Measurements from ENCODE around the gene CALB2.
A peak's percentile ranks its signal among the peaks of the same experiment; 100 is the strongest.

Gene CALB2

DNA sequence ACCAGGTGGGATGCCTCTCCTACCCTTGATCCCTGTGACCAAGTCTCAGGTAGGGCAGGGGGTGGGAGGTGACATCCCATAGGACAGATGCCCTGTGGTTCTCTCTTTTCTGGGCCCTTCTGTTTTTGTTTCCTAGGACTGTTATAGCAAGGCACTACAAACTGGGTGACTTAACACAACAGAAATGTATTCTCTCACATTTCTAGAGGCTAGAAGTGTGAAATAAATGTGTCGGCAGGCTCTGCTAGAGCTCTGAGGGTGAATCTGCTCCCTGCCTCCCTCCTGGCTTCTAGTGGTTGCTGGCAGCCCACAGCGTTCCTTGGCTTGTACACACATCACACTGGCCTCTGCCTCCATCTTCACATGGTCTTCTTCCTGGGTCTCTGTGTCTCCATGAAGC lies 12.7 kb downstream of the CALB2 start:
- TF ChIP-seq CREB1 (IDR thresholded peaks at IDR 0.05; ENCODE audit: low read depth) (no peak), TAF1 (IDR thresholded peaks at IDR 0.05; ENCODE audit: low read depth) (no peak), FOXM1 (IDR thresholded peaks at IDR 0.05; ENCODE audit: borderline replicate concordance, low read depth) (no peak), EGR1 (IDR thresholded peaks at IDR 0.05) (no peak), ZBTB7A (IDR thresholded peaks at IDR 0.05; ENCODE audit: low read depth) (no peak), YY1 (IDR thresholded peaks at IDR 0.05; ENCODE audit: low read depth) (no peak), CEBPB (IDR thresholded peaks at IDR 0.05) (no peak), TCF12 (IDR thresholded peaks at IDR 0.05; ENCODE audit: low read depth) (no peak), TEAD4 (IDR thresholded peaks at IDR 0.05) (no peak)
- TF ChIP-seq, protein P1, sequence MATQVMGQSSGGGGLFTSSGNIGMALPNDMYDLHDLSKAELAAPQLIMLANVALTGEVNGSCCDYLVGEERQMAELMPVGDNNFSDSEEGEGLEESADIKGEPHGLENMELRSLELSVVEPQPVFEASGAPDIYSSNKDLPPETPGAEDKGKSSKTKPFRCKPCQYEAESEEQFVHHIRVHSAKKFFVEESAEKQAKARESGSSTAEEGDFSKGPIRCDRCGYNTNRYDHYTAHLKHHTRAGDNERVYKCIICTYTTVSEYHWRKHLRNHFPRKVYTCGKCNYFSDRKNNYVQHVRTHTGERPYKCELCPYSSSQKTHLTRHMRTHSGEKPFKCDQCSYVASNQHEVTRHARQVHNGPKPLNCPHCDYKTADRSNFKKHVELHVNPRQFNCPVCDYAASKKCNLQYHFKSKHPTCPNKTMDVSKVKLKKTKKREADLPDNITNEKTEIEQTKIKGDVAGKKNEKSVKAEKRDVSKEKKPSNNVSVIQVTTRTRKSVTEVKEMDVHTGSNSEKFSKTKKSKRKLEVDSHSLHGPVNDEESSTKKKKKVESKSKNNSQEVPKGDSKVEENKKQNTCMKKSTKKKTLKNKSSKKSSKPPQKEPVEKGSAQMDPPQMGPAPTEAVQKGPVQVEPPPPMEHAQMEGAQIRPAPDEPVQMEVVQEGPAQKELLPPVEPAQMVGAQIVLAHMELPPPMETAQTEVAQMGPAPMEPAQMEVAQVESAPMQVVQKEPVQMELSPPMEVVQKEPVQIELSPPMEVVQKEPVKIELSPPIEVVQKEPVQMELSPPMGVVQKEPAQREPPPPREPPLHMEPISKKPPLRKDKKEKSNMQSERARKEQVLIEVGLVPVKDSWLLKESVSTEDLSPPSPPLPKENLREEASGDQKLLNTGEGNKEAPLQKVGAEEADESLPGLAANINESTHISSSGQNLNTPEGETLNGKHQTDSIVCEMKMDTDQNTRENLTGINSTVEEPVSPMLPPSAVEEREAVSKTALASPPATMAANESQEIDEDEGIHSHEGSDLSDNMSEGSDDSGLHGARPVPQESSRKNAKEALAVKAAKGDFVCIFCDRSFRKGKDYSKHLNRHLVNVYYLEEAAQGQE (IDR thresholded peaks at IDR 0.05; ENCODE audit: low read depth), result no peak

DNA sequence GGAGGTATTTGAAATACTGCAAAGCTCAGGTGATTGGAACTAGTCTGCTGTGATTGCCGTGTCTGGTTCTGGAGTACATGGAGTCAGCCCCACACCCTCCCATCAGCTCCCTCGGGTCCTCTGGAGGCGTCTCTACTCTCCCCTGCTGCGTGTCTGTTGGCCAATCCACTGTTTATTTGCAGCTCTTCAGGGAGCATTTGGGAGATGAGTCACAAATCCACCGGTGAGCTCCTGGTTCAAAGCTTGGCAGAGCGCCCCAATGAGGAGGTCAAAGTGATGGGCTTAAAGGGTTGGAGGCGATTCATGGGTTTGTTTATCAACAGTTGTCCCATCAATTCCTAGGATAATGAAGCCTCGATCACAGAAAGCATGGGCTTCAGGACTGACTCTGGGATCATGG lies 14.6 kb downstream of the CALB2 start:
- no peak for TF ChIP-seq EGR1 (IDR thresholded peaks at IDR 0.05)

DNA sequence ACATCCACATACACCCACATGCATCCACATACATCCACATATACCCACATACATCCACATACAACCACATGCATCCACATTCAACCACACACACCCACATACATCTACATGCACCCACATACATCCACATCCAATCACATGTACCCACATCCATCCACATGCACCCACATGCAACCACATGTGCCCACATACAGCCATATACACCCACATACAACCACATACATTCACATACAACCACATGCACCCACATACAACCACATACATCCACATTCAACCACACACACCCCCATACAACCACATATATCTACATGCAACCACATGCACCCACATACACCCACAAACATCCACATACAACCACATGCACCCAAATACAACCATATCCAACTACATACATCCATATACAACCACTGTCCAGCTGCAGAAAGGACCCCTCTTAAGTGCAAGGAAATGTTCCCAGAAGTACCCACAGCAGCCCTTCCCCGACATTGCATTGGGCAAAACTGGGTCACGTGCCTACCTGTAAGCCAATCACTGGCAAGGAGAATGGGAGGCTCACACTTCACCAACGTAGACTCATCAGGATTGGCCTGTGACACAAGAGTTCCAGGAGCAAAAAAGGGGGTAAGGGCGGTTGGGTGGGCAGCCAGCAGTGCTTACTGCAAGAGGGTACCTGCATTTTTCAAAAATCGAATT lies 18.1 kb downstream of the CALB2 start:
- TF ChIP-seq CREB1 (IDR thresholded peaks at IDR 0.05; ENCODE audit: low read depth), result no peak
- TF ChIP-seq, protein P2, sequence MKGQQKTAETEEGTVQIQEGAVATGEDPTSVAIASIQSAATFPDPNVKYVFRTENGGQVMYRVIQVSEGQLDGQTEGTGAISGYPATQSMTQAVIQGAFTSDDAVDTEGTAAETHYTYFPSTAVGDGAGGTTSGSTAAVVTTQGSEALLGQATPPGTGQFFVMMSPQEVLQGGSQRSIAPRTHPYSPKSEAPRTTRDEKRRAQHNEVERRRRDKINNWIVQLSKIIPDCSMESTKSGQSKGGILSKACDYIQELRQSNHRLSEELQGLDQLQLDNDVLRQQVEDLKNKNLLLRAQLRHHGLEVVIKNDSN (IDR thresholded peaks at IDR 0.05), result peak; percentile 50

DNA sequence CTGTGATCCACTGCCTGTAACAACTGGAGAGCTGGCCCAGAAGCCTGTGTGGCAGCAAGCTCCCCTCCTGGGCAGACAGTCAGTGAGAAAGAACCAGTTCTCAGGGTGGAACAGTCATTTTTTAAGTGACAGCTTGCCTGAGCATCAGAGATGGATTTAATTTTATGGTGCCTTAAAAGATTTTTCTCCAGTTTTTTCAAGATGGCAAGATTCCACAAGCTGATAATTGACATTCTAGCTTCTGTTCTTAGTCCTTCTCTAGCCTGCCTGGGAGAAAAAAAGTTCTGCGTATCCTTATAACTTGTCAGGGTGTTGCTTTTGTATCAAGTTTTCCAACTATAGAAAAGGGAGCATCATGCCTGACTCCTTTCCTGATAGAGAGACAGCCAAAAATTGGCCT lies 21.2 kb downstream of the CALB2 start:
- TF ChIP-seq CREB1 (IDR thresholded peaks at IDR 0.05; ENCODE audit: low read depth), result no peak
- TF ChIP-seq, protein P2 (IDR thresholded peaks at IDR 0.05), result no peak
- TF ChIP-seq, protein P1 (IDR thresholded peaks at IDR 0.05; ENCODE audit: low read depth), result no peak
- TF ChIP-seq TAF1 (IDR thresholded peaks at IDR 0.05; ENCODE audit: low read depth), result no peak
- no peak for TF ChIP-seq YY1 (IDR thresholded peaks at IDR 0.05; ENCODE audit: low read depth)
- TF ChIP-seq NFIC (IDR thresholded peaks at IDR 0.05), result no peak

DNA sequence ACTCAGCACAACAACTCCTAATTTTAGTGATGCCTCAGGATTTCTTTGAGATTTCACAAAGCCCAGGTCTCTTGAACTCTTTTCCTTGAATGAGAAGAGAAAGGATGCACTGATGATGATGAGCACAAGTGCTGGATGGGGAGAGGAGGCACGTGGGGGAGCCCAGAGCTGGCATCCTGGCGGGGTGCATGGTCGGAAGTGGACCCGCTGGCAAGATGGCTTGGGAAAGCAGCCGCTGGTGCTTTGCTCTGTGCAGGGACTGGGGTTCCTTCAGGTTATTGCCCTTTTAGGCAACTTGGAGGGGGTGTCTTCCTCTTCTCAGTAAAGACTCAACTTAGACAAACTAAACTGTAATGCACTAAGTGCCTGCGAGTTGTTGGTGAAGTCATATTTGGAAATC lies 22.3 kb downstream of the CALB2 start:
- TF ChIP-seq TEAD4 (IDR thresholded peaks at IDR 0.05) (no peak), NFIC (IDR thresholded peaks at IDR 0.05) (no peak), TAF1 (IDR thresholded peaks at IDR 0.05; ENCODE audit: low read depth) (no peak), YY1 (IDR thresholded peaks at IDR 0.05; ENCODE audit: low read depth) (no peak), RAD21 (IDR thresholded peaks at IDR 0.05; ENCODE audit: low read depth) (no peak), EGR1 (IDR thresholded peaks at IDR 0.05) (no peak), FOXM1 (IDR thresholded peaks at IDR 0.05; ENCODE audit: borderline replicate concordance, low read depth) (no peak), CREB1 (IDR thresholded peaks at IDR 0.05; ENCODE audit: low read depth) (no peak), ZBTB7A (IDR thresholded peaks at IDR 0.05; ENCODE audit: low read depth) (no peak), TCF12 (IDR thresholded peaks at IDR 0.05; ENCODE audit: low read depth) (no peak), EP300 (IDR thresholded peaks at IDR 0.05; ENCODE audit: borderline replicate concordance) (no peak), CEBPB (IDR thresholded peaks at IDR 0.05) (no peak)
- TF ChIP-seq, protein P1 (IDR thresholded peaks at IDR 0.05; ENCODE audit: low read depth), result no peak
- TF ChIP-seq, protein P3, sequence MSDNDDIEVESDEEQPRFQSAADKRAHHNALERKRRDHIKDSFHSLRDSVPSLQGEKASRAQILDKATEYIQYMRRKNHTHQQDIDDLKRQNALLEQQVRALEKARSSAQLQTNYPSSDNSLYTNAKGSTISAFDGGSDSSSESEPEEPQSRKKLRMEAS (IDR thresholded peaks at IDR 0.05), result no peak
- TF ChIP-seq, protein P2 (IDR thresholded peaks at IDR 0.05), result no peak

Measured in Ishikawa (cell line).